Stimulated activated CD8-positive, alpha-beta memory T cell treated with anti-CD3 and anti-CD28 coated beads, Interleukin-7, amount 100 ng/mL, for 4 hours (primary cell): Measurements from ENCODE around the gene PLEKHM2.

Experiments
- DNase-seq, 2 donors: peaks; one replicate each; pipeline ENCODE4 v3.0.0-alpha.2; 2020; ENCODE audit warnings: low read depth in 2 of 2

PLEKHM2 gene

GRCh38 chr1:15726508-15726907 lies 42.4 kb downstream of the PLEKHM2 start:
- DNase-seq = no peak

GRCh38 chr1:15727021-15727420 lies 42.9 kb downstream of the PLEKHM2 start:
- no peak for DNase-seq

- DNase-seq = no peak
These were observed 43.3 kb downstream of the PLEKHM2 start for GRCh38 chr1:15727424-15727823.

GRCh38 chr1:15727866-15728534 lies 43.9 kb downstream of the PLEKHM2 start:
- DNase-seq = no peak

- no peak for DNase-seq
These were observed 45.0 kb downstream of the PLEKHM2 start for GRCh38 chr1:15728937-15729657.

GRCh38 chr1:15730423-15730822 lies 46.3 kb downstream of the PLEKHM2 start:
- no peak for DNase-seq

- DNase-seq = no peak
These were observed 46.8 kb downstream of the PLEKHM2 start for GRCh38 chr1:15730936-15731335.

- DNase-seq = no peak
These were observed 47.9 kb downstream of the PLEKHM2 start for GRCh38 chr1:15731735-15732685.

- DNase-seq = no peak
These were observed 48.6 kb downstream of the PLEKHM2 start for GRCh38 chr1:15732686-15733081.

GRCh38 chr1:15733218-15733725 lies 49.2 kb downstream of the PLEKHM2 start:
- no peak for DNase-seq

GRCh38 chr1:15733726-15734226 lies 49.7 kb downstream of the PLEKHM2 start:
- no peak for DNase-seq

GRCh38 chr1:15734296-15734695 lies 50.2 kb downstream of the PLEKHM2 start:
- DNase-seq = no peak

GRCh38 chr1:15734901-15735300 lies 50.8 kb downstream of the PLEKHM2 start:
- no peak for DNase-seq

- no peak for DNase-seq
These were observed 51.4 kb downstream of the PLEKHM2 start for GRCh38 chr1:15735304-15736037.

- no peak for DNase-seq
These were observed 52.1 kb downstream of the PLEKHM2 start, which contains the start of gene SLC25A34 for GRCh38 chr1:15736038-15736891. Gene SLC25A34, plus strand, starts transcription at chr1:15736258. Its CDS starts 228 bp downstream, at chr1:15736486.

GRCh38 chr1:15736892-15737261 lies 52.8 kb downstream of the PLEKHM2 start:
- no peak for DNase-seq

GRCh38 chr1:15737324-15738319 lies 53.5 kb downstream of the PLEKHM2 start:
- no peak for DNase-seq

- no peak for DNase-seq
These were observed 54.4 kb downstream of the PLEKHM2 start for GRCh38 chr1:15738416-15739113.
